Brain microvascular endothelial cell (primary cell): Measurements from ENCODE around the gene AK2.
"Not testable (repeated sequence)": the region's sequence is repeated elsewhere in the genome, so short reads cannot be mapped to it uniquely, and the experiment has no call there.

Experiments
- DNase-seq: peaks from one replicate; pipeline ENCODE4 v3.0.0-alpha.2; 2020
- H3K27ac ChIP-seq: fragments of 250-450 bp; sonication (Bioruptor Pico); 2 replicates; pipeline ENCODE4 v1.5.1; 2020; ENCODE audit warnings: mild to moderate bottlenecking, moderate library complexity
- H3K27me3 ChIP-seq: fragments of 250-450 bp; sonication (Bioruptor Pico); replicated peaks from 2 replicates; pipeline ENCODE4 v1.5.1; 2020; ENCODE audit warnings: mild to moderate bottlenecking
- H3K36me3 ChIP-seq: fragments of 250-450 bp; sonication (Bioruptor Pico); replicated peaks from 2 replicates; pipeline ENCODE4 v1.5.1; 2020; ENCODE audit warnings: mild to moderate bottlenecking
- H3K4me3 ChIP-seq: 2 replicates; pipeline ENCODE4 v1.5.1; 2011; ENCODE audit warnings: low read depth, mild to moderate bottlenecking, control low read depth, low read length, moderate library complexity
- in situ Hi-C: cut with HindIII; loops from 2 replicates; pipeline ENCODE4 v1.10.0; 2017; ENCODE audit warnings: low sequenced_read_pairs, low pct_ligation_motif_present
- TF ChIP-seq, protein P1 (sequence below): IDR thresholded peaks from 2 replicates; pipeline ENCODE4 v1.5.1; 2011; ENCODE audit warnings: low read depth, mild to moderate bottlenecking, moderate library complexity, low read length, control low read depth, inconsistent platforms; ENCODE audit errors: missing control alignments

The AK2 gene

DNA sequence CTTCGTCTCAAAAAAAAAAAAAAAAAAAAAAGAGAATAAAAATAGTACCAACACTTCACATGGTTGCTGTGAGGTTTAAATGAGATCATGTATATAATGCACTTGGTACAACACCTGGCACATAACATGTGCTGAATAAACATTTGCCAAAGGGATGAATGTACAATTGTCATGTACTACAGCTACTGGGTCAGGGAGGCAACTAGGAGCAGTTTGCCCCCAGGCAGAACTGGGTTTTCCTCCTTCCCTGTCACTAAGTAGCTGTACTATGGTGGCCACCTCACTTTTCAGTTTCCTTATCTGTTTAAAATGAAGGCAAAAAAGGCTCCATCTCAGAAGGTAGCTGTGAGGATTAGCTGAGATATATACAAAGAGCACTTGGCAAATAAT lies 11.5 kb downstream of the AK2 start:
- Histone ChIP-seq H3K27me3 (no peaks in the 10 kb centered on the region), H3K36me3 (peaks cover 37% of the 10 kb centered on the region), H3K4me3 (no peak overlapping the region), H3K27ac (no peak overlapping the region)
- TF ChIP-seq, protein P1, sequence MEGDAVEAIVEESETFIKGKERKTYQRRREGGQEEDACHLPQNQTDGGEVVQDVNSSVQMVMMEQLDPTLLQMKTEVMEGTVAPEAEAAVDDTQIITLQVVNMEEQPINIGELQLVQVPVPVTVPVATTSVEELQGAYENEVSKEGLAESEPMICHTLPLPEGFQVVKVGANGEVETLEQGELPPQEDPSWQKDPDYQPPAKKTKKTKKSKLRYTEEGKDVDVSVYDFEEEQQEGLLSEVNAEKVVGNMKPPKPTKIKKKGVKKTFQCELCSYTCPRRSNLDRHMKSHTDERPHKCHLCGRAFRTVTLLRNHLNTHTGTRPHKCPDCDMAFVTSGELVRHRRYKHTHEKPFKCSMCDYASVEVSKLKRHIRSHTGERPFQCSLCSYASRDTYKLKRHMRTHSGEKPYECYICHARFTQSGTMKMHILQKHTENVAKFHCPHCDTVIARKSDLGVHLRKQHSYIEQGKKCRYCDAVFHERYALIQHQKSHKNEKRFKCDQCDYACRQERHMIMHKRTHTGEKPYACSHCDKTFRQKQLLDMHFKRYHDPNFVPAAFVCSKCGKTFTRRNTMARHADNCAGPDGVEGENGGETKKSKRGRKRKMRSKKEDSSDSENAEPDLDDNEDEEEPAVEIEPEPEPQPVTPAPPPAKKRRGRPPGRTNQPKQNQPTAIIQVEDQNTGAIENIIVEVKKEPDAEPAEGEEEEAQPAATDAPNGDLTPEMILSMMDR = no peak
- no peak for DNase-seq
- in situ Hi-C loops = no loop called here

DNA sequence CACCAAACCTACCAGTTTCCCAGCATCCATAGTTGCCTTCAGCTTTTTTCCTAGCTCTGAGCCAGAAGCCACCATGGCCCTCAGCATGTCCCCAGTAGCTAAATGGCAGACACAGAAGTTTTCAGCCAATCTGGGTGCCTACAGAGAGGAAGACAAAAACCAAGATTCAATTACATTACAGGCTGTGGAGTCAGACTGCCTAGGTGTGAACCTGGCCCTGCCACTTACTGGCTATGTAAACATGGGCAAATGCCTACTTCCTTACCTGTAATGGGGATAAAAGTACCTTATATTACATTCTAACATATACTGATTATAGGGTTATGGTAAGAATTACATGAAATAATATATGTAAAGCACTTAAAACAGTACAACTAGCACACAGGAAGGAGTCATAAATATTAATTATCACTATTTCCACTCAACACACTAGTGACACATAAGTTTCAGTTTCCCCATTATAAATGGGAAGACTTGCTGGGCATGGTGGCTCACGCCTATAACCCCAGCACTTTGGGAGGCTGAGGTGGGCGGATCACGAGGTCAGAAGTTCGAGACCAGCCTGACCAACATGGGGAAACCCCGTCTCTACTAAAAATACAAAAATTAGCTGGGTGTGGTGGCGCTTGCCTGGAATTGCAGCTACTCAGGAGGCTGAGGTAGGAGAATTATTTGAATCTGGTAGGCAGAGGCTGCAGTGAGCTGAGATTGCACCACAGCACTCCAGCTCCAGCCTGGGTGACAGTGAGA lies 12.1 kb downstream of the AK2 start:
- H3K27ac ChIP-seq, H3K27me3 ChIP-seq, H3K4me3 ChIP-seq, DNase-seq, in situ Hi-C loops: not testable (repeated sequence)
- peaks cover 42% of the 10 kb centered on the region for H3K36me3 ChIP-seq

DNA sequence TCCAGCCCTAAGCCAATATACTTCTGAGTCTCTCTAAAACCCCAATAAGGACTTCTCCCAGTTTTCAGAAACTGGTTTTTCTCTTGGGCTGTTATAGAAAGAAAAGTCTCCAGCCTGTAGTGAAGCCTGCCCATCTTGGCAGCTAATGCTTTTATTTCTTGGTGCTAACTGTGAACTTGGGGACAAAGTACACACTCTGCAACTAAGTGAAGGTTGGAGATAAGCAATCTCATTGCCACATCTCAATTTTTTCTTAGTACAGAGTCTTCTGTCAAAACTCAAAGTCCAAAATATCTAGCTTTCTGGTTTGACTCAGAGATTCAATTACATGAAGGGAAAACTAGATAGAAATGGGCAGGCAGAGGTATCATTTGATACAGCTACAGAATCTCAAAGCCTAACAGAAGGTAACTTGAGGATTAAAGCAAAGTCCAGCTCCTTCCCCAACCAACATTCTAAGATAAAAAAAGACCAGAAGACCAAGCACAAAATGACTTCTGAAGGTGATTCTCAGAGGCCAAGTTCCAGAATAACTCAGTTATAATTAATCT lies 14.0 kb downstream of the AK2 start:
- H3K27me3 ChIP-seq = no peaks in the 10 kb centered on the region
- no peak overlapping the region for H3K27ac ChIP-seq
- in situ Hi-C loops = no loop called here
- no peak overlapping the region for H3K4me3 ChIP-seq
- peaks cover 52% of the 10 kb centered on the region for H3K36me3 ChIP-seq
- no peak for DNase-seq
- TF ChIP-seq, protein P1 = no peak

DNA sequence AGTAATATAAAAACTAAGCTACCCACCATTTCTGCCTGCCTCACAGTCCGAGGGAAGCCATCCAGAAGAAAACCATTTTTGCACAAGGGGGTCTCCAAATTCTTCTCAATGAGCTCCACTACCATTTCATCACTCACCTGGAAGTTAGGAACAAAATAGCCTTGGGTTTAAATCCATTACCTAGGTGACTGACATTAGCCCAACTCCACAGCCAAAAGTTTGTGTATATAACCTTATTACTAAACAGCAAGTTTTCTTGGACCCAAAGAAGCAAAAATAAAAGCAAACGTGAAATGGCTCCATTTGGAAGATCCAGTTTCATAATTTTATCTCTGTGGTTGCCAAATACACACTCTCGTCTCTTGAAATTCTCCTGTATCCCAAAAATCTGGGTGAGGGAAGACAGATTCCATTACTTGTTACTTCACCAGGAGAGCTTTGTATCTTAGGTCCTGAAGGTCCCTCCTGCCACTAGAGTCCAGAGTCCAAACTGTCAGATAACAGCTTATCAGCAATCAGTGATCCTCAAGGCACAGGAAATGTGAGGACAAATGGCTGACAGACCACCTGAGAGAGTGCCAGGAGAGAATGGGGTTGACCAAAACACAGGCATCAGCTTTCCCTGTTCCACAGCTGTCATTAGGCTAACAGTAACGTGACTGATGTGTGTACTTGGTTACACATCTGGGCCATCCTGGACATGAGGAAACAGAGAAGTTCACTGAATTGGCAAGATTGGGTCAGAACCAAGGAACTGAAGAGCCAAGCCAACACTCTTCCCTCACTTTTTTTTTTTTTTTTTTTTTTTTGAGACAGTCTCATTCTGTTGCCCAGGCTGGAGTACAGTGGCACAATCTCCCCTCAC lies 14.9 kb downstream of the AK2 start:
- Histone ChIP-seq H3K36me3 (peaks cover 58% of the 10 kb centered on the region), H3K27me3 (no peaks in the 10 kb centered on the region), H3K27ac (no peak overlapping the region), H3K4me3 (no peak overlapping the region)
- TF ChIP-seq, protein P1 = no peak
- no peak for DNase-seq
- in situ Hi-C loops = no loop called here

DNA sequence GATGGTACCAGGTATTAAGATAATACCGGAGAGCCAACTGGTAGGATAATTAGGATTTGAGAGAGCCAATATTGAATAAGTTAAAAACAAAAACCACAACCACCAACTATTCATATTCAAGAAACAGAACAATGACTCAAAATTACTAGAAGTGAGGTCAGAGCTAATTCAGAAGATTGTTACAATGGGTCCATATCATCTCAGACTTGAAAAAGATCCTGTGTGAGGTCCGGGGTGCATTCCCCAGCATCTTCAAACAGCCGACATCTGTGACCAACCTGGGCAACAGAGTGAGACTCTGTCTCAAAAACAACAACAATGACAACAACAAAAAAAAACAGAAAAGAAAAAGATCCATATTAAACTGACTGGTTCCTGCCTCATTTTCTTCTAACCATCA lies 18.6 kb downstream of the AK2 start:
- H3K4me3 ChIP-seq = no peak overlapping the region
- DNase-seq = no peak
- no peaks in the 10 kb centered on the region for H3K27me3 ChIP-seq
- H3K36me3 ChIP-seq = peaks cover 60% of the 10 kb centered on the region
- TF ChIP-seq, protein P1 = no peak
- H3K27ac ChIP-seq = no peak overlapping the region
- in situ Hi-C loops = no loop called here

DNA sequence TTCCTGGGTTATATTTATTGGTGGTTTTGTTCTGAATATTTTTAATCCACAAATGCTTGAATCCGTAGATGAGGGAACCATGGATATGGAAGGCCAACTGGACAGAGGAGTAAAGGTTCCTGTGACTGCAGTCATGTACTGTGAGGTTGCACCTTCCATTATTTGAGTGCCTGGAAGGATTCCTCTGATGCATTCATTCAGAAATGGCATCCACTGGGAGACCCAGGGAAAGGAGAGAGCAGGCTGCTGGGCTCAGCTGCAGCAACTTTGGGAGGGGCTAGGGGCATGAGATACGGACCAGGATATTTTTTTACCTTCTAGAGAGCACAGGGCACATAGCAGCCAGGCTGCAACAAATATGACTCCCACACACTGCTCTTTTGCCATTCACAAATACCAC lies 19.5 kb downstream of the AK2 start:
- Histone ChIP-seq H3K27ac (no peak overlapping the region), H3K36me3 (peaks cover 59% of the 10 kb centered on the region), H3K27me3 (no peaks in the 10 kb centered on the region), H3K4me3 (no peak overlapping the region)
- TF ChIP-seq, protein P1 = no peak
- in situ Hi-C loops = no loop called here
- DNase-seq = no peak
